ENCODE measurements around the gene SMARCD1.

DNA sequence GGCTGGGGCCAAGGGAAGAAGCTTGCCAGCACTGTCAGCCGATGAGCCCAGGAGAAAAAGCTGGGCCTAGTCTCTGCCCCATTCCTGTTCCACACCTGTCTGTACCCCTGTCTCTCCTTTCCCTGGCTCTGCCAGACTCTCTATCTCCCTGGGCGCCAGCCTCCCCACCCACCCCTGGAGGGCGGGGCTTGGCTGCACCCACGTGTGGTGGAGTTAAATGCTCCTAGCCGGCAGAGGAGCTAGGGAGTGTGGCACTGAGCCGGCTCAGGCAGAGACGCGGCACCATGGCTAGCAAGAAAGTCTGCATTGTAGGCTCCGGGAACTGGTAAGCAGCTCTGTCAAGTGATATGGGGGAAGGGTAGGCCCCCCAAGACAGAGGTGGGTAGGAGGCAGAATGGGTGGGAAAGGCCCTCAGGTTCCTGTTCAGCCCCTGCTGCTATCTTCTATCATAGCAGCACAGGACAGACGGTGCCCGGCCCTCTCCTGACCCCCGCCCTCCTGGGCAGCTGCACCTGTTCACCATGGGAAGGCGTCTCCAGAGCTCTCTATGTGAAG, 18.7 kb downstream of the SMARCD1 start, which contains the start of gene GPD1:
- no peak for TF ChIP-seq CTCF (conservative IDR thresholded peaks at IDR 0.05)
- no peak for TF ChIP-seq ZFX (IDR thresholded peaks at IDR 0.05)

Measured in C4-2B (cell line).